H1 (cell line): Measurements from ENCODE around the gene INSM1.

Experiments used
- CEBPB ChIP-seq: IDR thresholded peaks from 2 replicates; pipeline ENCODE4 v1.6.1; 2012; ENCODE audit warnings: low read depth, low read length
- CTCF ChIP-seq, 3 experiments: IDR thresholded peaks; 1 replicate in 2 of 3; 2 replicates in 1 of 3; pipeline versions ENCODE4 v1.5.1 to v1.6.1; 2011; ENCODE audit warnings: low read length in 3 of 3, mild to moderate bottlenecking in 3 of 3, inconsistent platforms in 2 of 3, low read depth in 1 of 3, moderate library complexity in 1 of 3; ENCODE audit not compliant: insufficient read depth in 1 of 3; ENCODE audit errors: control extremely low read depth in 1 of 3
- POLR2A ChIP-seq, 2 experiments: IDR thresholded peaks; 1 replicate in 1 of 2; 2 replicates in 1 of 2; pipeline ENCODE4 v1.6.1; 2011; ENCODE audit warnings: low read depth in 2 of 2, low read length in 2 of 2, mild to moderate bottlenecking in 2 of 2; ENCODE audit errors: control extremely low read depth in 1 of 2
- POLR2AphosphoS5 ChIP-seq: IDR thresholded peaks from 2 replicates; pipeline ENCODE4 v1.6.1; 2011; ENCODE audit warnings: low read depth, low read length

GRCh38 chr20:20371681-20372080 lies 3.8 kb downstream of the INSM1 start:
- TF ChIP-seq CTCF (IDR thresholded peaks at IDR 0.05; ENCODE audit: control extremely low read depth in 1 of 3, insufficient read depth in 1 of 3, low read depth in 1 of 3, low read length in 3 of 3), result no peak
- no peak for TF ChIP-seq POLR2AphosphoS5
- no peak for TF ChIP-seq POLR2A (IDR thresholded peaks at IDR 0.05; ENCODE audit: control extremely low read depth in 1 of 2, low read depth in 2 of 2, low read length in 2 of 2)
- no peak for TF ChIP-seq CEBPB
